GM12878 (cell line): ENCODE measurements around the gene MAPKBP1.

Experiments used
- JUND ChIP-seq: IDR thresholded peaks from 2 replicates; pipeline ENCODE4 v1.6.1; 2012; ENCODE audit warnings: low read depth, mild to moderate bottlenecking, low read length, improper control_type of control experiment, moderate library complexity
- POLR2A ChIP-seq: IDR thresholded peaks from 2 replicates; pipeline ENCODE4 v1.6.1; 2011; ENCODE audit warnings: low read depth, mild to moderate bottlenecking, low read length
- REST ChIP-seq: IDR thresholded peaks from 2 replicates; pipeline ENCODE4 v1.6.1; 2012; ENCODE audit warnings: mild to moderate bottlenecking, low read depth, low read length
- TF ChIP-seq, protein P1 (sequence below): IDR thresholded peaks from 2 replicates; pipeline ENCODE4 v1.6.1; 2011; ENCODE audit warnings: mild to moderate bottlenecking, low read depth, low read length, moderate library complexity; ENCODE audit not compliant: insufficient replicate concordance

GRCh38 chr15:41812820-41813375 lies 38.6 kb downstream of the MAPKBP1 start:
- TF ChIP-seq POLR2A, result no peak
- TF ChIP-seq REST, result no peak
- no peak for TF ChIP-seq JUND
- TF ChIP-seq, protein P1, sequence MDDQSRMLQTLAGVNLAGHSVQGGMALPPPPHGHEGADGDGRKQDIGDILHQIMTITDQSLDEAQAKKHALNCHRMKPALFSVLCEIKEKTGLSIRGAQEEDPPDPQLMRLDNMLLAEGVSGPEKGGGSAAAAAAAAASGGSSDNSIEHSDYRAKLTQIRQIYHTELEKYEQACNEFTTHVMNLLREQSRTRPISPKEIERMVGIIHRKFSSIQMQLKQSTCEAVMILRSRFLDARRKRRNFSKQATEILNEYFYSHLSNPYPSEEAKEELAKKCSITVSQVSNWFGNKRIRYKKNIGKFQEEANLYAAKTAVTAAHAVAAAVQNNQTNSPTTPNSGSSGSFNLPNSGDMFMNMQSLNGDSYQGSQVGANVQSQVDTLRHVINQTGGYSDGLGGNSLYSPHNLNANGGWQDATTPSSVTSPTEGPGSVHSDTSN, result no peak
